Stimulated activated CD4-positive, alpha-beta T cell treated with anti-CD3 and anti-CD28 coated beads, Interleukin-2, amount 100 ng/mL, for 4 hours (primary cell): ENCODE measurements around the gene GPR78.
"Not testable (repeated sequence)": the region's sequence is repeated elsewhere in the genome, so short reads cannot be mapped to it uniquely, and the experiment has no call there.

Experiments
- DNase-seq: peaks from one replicate; pipeline ENCODE4 v3.0.0-alpha.2; 2020; ENCODE audit warnings: low read depth

The GPR78 gene

GRCh38 chr4:8616831-8617230 is 36.6 kb downstream of the GPR78 start:
- DNase-seq: no peak

- DNase-seq: no peak
Measured at GRCh38 chr4:8617486-8618040, 37.4 kb downstream of the GPR78 start.

- DNase-seq: no peak
Measured at GRCh38 chr4:8618421-8618820, 38.2 kb downstream of the GPR78 start.

- no peak for DNase-seq
Measured at GRCh38 chr4:8618961-8619720, 38.9 kb downstream of the GPR78 start.

- not testable (repeated sequence) for DNase-seq
Measured at GRCh38 chr4:8621135-8621534, 40.9 kb downstream of the GPR78 start.

GRCh38 chr4:8624601-8625272 is 44.5 kb downstream of the GPR78 start:
- DNase-seq: not testable (repeated sequence)

GRCh38 chr4:8630240-8630905 is 50.2 kb downstream of the GPR78 start:
- not testable (repeated sequence) for DNase-seq

GRCh38 chr4:8631896-8632295 is 51.7 kb downstream of the GPR78 start:
- DNase-seq: not testable (repeated sequence)

- not testable (repeated sequence) for DNase-seq
Measured at GRCh38 chr4:8634773-8635172, 54.6 kb downstream of the GPR78 start.

GRCh38 chr4:8635897-8636554 is 55.8 kb downstream of the GPR78 start:
- not testable (repeated sequence) for DNase-seq
